HepG2 (cell line): ENCODE results near the gene ATN1. TPM values are rescaled to one million over a fixed set of nuclear protein-coding genes. Genes with fewer than 3 reads are reported as not detected.

Experiments used
- ARID4A ChIP-seq: sonication (generic); formaldehyde crosslinking; IDR thresholded peaks from 2 replicates; pipeline ENCODE4 v1.5.0; 2020; ENCODE audit warnings: mild to moderate bottlenecking, missing genetic modification reagents, borderline replicate concordance
- FIP1L1 ChIP-seq: fragments of 200-400 bp; formaldehyde crosslinking; IDR thresholded peaks from 2 replicates; pipeline ENCODE4 v1.6.1; 2018; ENCODE audit warnings: low read depth, mild to moderate bottlenecking, low read length, moderate library complexity, borderline replicate concordance; ENCODE audit not compliant: insufficient read depth
- JARID2 ChIP-seq: sonication (generic); formaldehyde crosslinking; IDR thresholded peaks from 2 replicates; pipeline ENCODE4 v1.8.1; 2023; ENCODE audit warnings: missing genetic modification reagents, inconsistent platforms; ENCODE audit not compliant: insufficient replicate concordance
- KDM1A ChIP-seq: IDR thresholded peaks from 2 replicates; pipeline ENCODE4 v1.6.1; 2016; ENCODE audit warnings: missing compliant biosample characterization
- PAXIP1 ChIP-seq: sonication (generic); formaldehyde crosslinking; conservative IDR thresholded peaks from 2 replicates; pipeline ENCODE4 v1.4.0; 2020; ENCODE audit warnings: mild to moderate bottlenecking, missing genetic modification reagents, moderate library complexity
- SALL1 ChIP-seq: sonication (generic); formaldehyde crosslinking; IDR thresholded peaks from 2 replicates; pipeline ENCODE4 v1.8.0; 2022; ENCODE audit warnings: mild to moderate bottlenecking, missing genetic modification reagents
- SMAD9 ChIP-seq: sonication (generic); formaldehyde crosslinking; IDR thresholded peaks from 2 replicates; pipeline ENCODE4 v1.5.1; 2020; ENCODE audit warnings: mild to moderate bottlenecking, missing genetic modification reagents
- TOPORS ChIP-seq: sonication (generic); formaldehyde crosslinking; IDR thresholded peaks from 2 replicates; pipeline ENCODE4 v1.8.0; 2023; ENCODE audit warnings: mild to moderate bottlenecking, missing genetic modification reagents
- ZBTB1 ChIP-seq: sonication (generic); formaldehyde crosslinking; IDR thresholded peaks from 2 replicates; pipeline ENCODE4 v1.4.0; 2020; ENCODE audit warnings: missing genetic modification reagents, borderline replicate concordance
- ZBTB14 ChIP-seq: sonication (generic); formaldehyde crosslinking; IDR thresholded peaks from 2 replicates; pipeline ENCODE4 v1.4.0; 2020; ENCODE audit warnings: missing genetic modification reagents
- ZC3H13 ChIP-seq: sonication (generic); formaldehyde crosslinking; IDR thresholded peaks from 2 replicates; pipeline ENCODE4 v1.8.1; 2023; ENCODE audit warnings: mild to moderate bottlenecking, missing genetic modification reagents, moderate library complexity
- ZMYM2 ChIP-seq: sonication (generic); formaldehyde crosslinking; IDR thresholded peaks from 2 replicates; pipeline ENCODE4 v1.8.0; 2022; ENCODE audit warnings: mild to moderate bottlenecking, missing genetic modification reagents
- ZMYM4 ChIP-seq: sonication (generic); formaldehyde crosslinking; IDR thresholded peaks from 2 replicates; pipeline ENCODE4 v1.8.1; 2023; ENCODE audit warnings: mild to moderate bottlenecking, missing genetic modification reagents
- ZNF281 ChIP-seq: sonication (generic); formaldehyde crosslinking; IDR thresholded peaks from 2 replicates; pipeline ENCODE4 v1.4.0; 2020; ENCODE audit warnings: missing genetic modification reagents, borderline replicate concordance
- ZNF317 ChIP-seq: sonication (generic); formaldehyde crosslinking; IDR thresholded peaks from 2 replicates; pipeline ENCODE4 v1.5.0; 2020; ENCODE audit warnings: mild to moderate bottlenecking, missing genetic modification reagents
- ZNF558 ChIP-seq: sonication (generic); formaldehyde crosslinking; IDR thresholded peaks from 2 replicates; pipeline ENCODE4 v1.9.0; 2022; ENCODE audit warnings: mild to moderate bottlenecking, missing genetic modification reagents, borderline replicate concordance
- ZNF883 ChIP-seq: sonication (generic); formaldehyde crosslinking; IDR thresholded peaks from 2 replicates; pipeline ENCODE4 v1.5.1; 2020; ENCODE audit warnings: mild to moderate bottlenecking, missing genetic modification reagents; ENCODE audit errors: not compliant biosample characterization
- polyA plus RNA-seq, 8 experiments: library from polyadenylated mRNA; depleted of rRNA in 3 of 8; stranded (reverse) in 7 of 8; unstranded in 1 of 8; fragments of >200 nt; fragmentation: Illumina TruSeq in 4 of 8; extraction: Trizol in 4 of 8; gene quantifications; 2 replicates each; pipeline versions ENCODE4 v1.2.1 to v1.2.3, GENCODE V29; 2011 to 2016; ENCODE audit warnings: low read depth in 4 of 8, missing spikeins in 1 of 8, mixed read lengths in 1 of 8; ENCODE audit not compliant: insufficient read depth in 1 of 8
- total RNA-seq, 5 experiments: library from RNA; depleted of rRNA; stranded (reverse); fragments of >200 nt; fragmentation: Illumina TruSeq; extraction: Trizol; gene quantifications; 2 replicates each; pipeline ENCODE4 v1.2.3, GENCODE V29; 2016; ENCODE audit warnings: low read depth in 1 of 5

ATN1 gene
- total and polyA plus RNA-seq, 2 of the 13 experiments (the other 11 are each of a cell fraction or from before 2014, with no cell fraction given): 2.1 to 8.6 TPM

- TF ChIP-seq ZBTB14 (CRISPR knock-in tag) (no peak), ZNF558 (CRISPR knock-in tag) (no peak), JARID2 (CRISPR knock-in tag) (no peak), SMAD9 (CRISPR knock-in tag) (no peak), ZMYM2 (CRISPR knock-in tag) (no peak), ZBTB1 (CRISPR knock-in tag) (no peak), ZNF317 (CRISPR knock-in tag) (no peak), ZNF883 (CRISPR knock-in tag) (no peak), ZMYM4 (CRISPR knock-in tag) (no peak), ZNF281 (CRISPR knock-in tag) (peak; percentile 76), PAXIP1 (CRISPR knock-in tag) (peak; percentile 28; the same call in 1 of the 2 replicates), ARID4A (CRISPR knock-in tag) (peak; percentile 57; the same call in 1 of the 2 replicates), ZC3H13 (CRISPR knock-in tag) (peak; percentile 30; the same call in 1 of the 2 replicates), FIP1L1 (no peak), TOPORS (CRISPR knock-in tag) (no peak), SALL1 (CRISPR knock-in tag) (peak; percentile 41; the same call in 1 of the 2 replicates), KDM1A (CRISPR knock-in tag) (no peak)
Observed at GRCh38 chr12:6927379-6928021, at the start of gene ATN1 (continued).
